ENCODE data around the gene SPECC1. TPM values are rescaled to one million over a fixed set of nuclear protein-coding genes. Genes with fewer than 3 reads are reported as not detected.

The SPECC1 gene
- polyA plus RNA-seq, 1 of the 3 experiments (the other 2 are of a cell fraction): 11.2 TPM

GRCh38 chr17:20066253-20066652, 57.1 kb downstream of the SPECC1 start (continued):
- 0 out of 2 replicates have a peak, but pooled peaks have one; percentile 17 for TF ChIP-seq REST (IDR thresholded peaks at IDR 0.05; ENCODE audit: low read depth, low read length)
- no peak for TF ChIP-seq FOXJ3 (CRISPR knock-in tag; IDR thresholded peaks at IDR 0.05)
- no peak for TF ChIP-seq GATA2 (CRISPR knock-in tag; IDR thresholded peaks at IDR 0.05)
- no peak for TF ChIP-seq IRF3 (IDR thresholded peaks at IDR 0.05; ENCODE audit: low read depth, low read length)
- TF ChIP-seq SIN3A (IDR thresholded peaks at IDR 0.05; ENCODE audit: borderline replicate concordance, low read depth, low read length): no peak
- no peak for TF ChIP-seq SMC3 (IDR thresholded peaks at IDR 0.05; ENCODE audit: low read depth, low read length)
- TF ChIP-seq FOXM1 (IDR thresholded peaks at IDR 0.05; ENCODE audit: low read depth): peak; percentile 20; the same call in 1 of the 2 replicates
- no peak for TF ChIP-seq RAD21 (IDR thresholded peaks at IDR 0.05; ENCODE audit: low read length)
- no peak for TF ChIP-seq USF2 (IDR thresholded peaks at IDR 0.05; ENCODE audit: borderline replicate concordance, low read depth, low read length)

GRCh38 chr17:20067711-20068110, 58.6 kb downstream of the SPECC1 start:
- Histone ChIP-seq H3K79me2 (ENCODE audit: insufficient read depth) (no peaks in the 10 kb centered on the region), H3K4me1 (ENCODE audit: control insufficient read depth in 1 of 2, insufficient read depth in 2 of 2, low read depth in 1 of 2, low read length in 1 of 2) (peaks cover 3 to 26% of the 10 kb centered on the region in 2 experiments; a peak in 3 of 4 replicates), H3K36me3 (replicated peaks in 1 of 2; ENCODE audit: control insufficient read depth in 1 of 2, insufficient read depth in 2 of 2, low read length in 1 of 2) (no peaks in the 10 kb centered on the region), H3F3A (replicated peaks; ENCODE audit: insufficient read depth) (peaks cover 36% of the 10 kb centered on the region), H3K9me2 (no peaks in the 10 kb centered on the region), H3K9ac (no peak overlapping the region), H3K4me3 (ENCODE audit: low read depth in 2 of 2, low read length in 1 of 2) (no peak overlapping the region), H2AFZ (ENCODE audit: low read depth) (no peak overlapping the region), H4K20me1 (ENCODE audit: insufficient read depth) (no peaks in the 10 kb centered on the region), H3K27me3 (ENCODE audit: insufficient read depth) (no peaks in the 10 kb centered on the region), H3K4me2 (no peak overlapping the region), H3K9me3 (no peaks in the 10 kb centered on the region), H3K27ac (ENCODE audit: low read depth in 2 of 2, low read length in 1 of 2) (no peak overlapping the region)
- TF ChIP-seq USF1 (IDR thresholded peaks at IDR 0.05; ENCODE audit: borderline replicate concordance, low read depth) (no peak), EZH2phosphoT487 (IDR thresholded peaks at IDR 0.05; ENCODE audit: borderline replicate concordance, low read depth) (no peak), GABPA (IDR thresholded peaks at IDR 0.05; ENCODE audit: low read depth) (no peak), JUND (IDR thresholded peaks at IDR 0.05) (no peak)
- ChIA-PET CTCF (no interaction called here), POLR2A (no interaction called here)
- DNase-seq: no peak
- WGBS (ENCODE audit: low lambda C conversion rate): 96% methylated on average over 4 of the region's 4 CpGs
